ENCODE results near the gene PYGM.

Gene PYGM

GRCh38 chr11:64802370-64803157 lies 42.8 kb upstream of the PYGM start:
- H3K4me3 ChIP-seq (ENCODE audit: low read depth, low read length): peak overlapping the region; percentile 89
- peak; percentile 65 for DNase-seq (ENCODE audit: low read depth)
- TF ChIP-seq CTCF (IDR thresholded peaks at IDR 0.05; ENCODE audit: insufficient read depth, low read depth, low read length, missing control alignments): no peak

GRCh38 chr11:64801561-64802369 lies 42.0 kb upstream of the PYGM start:
- TF ChIP-seq CTCF (IDR thresholded peaks at IDR 0.05; ENCODE audit: insufficient read depth, low read depth, low read length, missing control alignments): no peak
- no peak for DNase-seq (ENCODE audit: low read depth)
- H3K4me3 ChIP-seq (ENCODE audit: low read depth, low read length): peak overlapping the region; percentile 89

- no peak for DNase-seq (ENCODE audit: low read depth)
- TF ChIP-seq CTCF (IDR thresholded peaks at IDR 0.05; ENCODE audit: insufficient read depth, low read depth, low read length, missing control alignments): no peak
- H3K4me3 ChIP-seq (ENCODE audit: low read depth, low read length): peak overlapping the region; percentile 89
Observed at GRCh38 chr11:64801158-64801464, 41.3 kb upstream of the PYGM start.

- TF ChIP-seq CTCF (IDR thresholded peaks at IDR 0.05; ENCODE audit: insufficient read depth, low read depth, low read length, missing control alignments): no peak
- H3K4me3 ChIP-seq (ENCODE audit: low read depth, low read length): peak overlapping the region; percentile 89; the same call in 1 of the 2 replicates
- no peak for DNase-seq (ENCODE audit: low read depth)
Observed at GRCh38 chr11:64800303-64801157, 40.8 kb upstream of the PYGM start.

GRCh38 chr11:64799623-64800302 lies 40.0 kb upstream of the PYGM start:
- TF ChIP-seq CTCF (IDR thresholded peaks at IDR 0.05; ENCODE audit: insufficient read depth, low read depth, low read length, missing control alignments): no peak
- DNase-seq (ENCODE audit: low read depth): peak; percentile 62
- H3K4me3 ChIP-seq (ENCODE audit: low read depth, low read length): peak overlapping the region; percentile 25; the same call in 1 of the 2 replicates

- DNase-seq (ENCODE audit: low read depth): no peak
- H3K4me3 ChIP-seq (ENCODE audit: low read depth, low read length): no peak overlapping the region
- no peak for TF ChIP-seq CTCF (IDR thresholded peaks at IDR 0.05; ENCODE audit: insufficient read depth, low read depth, low read length, missing control alignments)
Observed at GRCh38 chr11:64799256-64799622, 39.5 kb upstream of the PYGM start.

Data from GM12865 (cell line).